NCI-H524 treated with DMSO at 0.1 percent for 48 hours (cell line): Measurements from ENCODE around the gene RTP5.
A peak's percentile ranks its signal among the peaks of the same experiment; 100 is the strongest.
"Not testable (repeated sequence)": the region's sequence is repeated elsewhere in the genome, so short reads cannot be mapped to it uniquely, and the experiment has no call there.

ENCODE experiments used
- DNase-seq: peaks from one replicate; lab custom pipeline; 2025; lab: John Stamatoyannopoulos, UW

RTP5 gene

GRCh38 chr2:241870611-241871537 lies 1.3 kb downstream of the RTP5 start:
- no peak for DNase-seq

GRCh38 chr2:241871538-241872312 lies 2.2 kb downstream of the RTP5 start:
- no peak for DNase-seq

GRCh38 chr2:241872313-241872642 lies 2.7 kb downstream of the RTP5 start:
- no peak for DNase-seq

- DNase-seq: no peak
Observed at GRCh38 chr2:241873081-241873802, 3.7 kb downstream of the RTP5 start.

GRCh38 chr2:241873803-241874110 lies 4.2 kb downstream of the RTP5 start:
- DNase-seq: no peak

- no peak for DNase-seq
Observed at GRCh38 chr2:241874277-241874925, 4.9 kb downstream of the RTP5 start.

- DNase-seq: not testable (repeated sequence)
Observed at GRCh38 chr2:241875754-241876527, 6.4 kb downstream of the RTP5 start.

- DNase-seq: no peak
Observed at GRCh38 chr2:241876528-241877196, 7.1 kb downstream of the RTP5 start.

GRCh38 chr2:241877197-241877685 lies 7.7 kb downstream of the RTP5 start:
- no peak for DNase-seq

GRCh38 chr2:241877989-241878970 lies 8.8 kb downstream of the RTP5 start:
- DNase-seq: no peak

GRCh38 chr2:241879326-241879725 lies 9.8 kb downstream of the RTP5 start:
- DNase-seq: no peak

GRCh38 chr2:241880311-241881073 lies 11.0 kb downstream of the RTP5 start:
- DNase-seq: no peak

GRCh38 chr2:241882091-241882625 lies 12.6 kb downstream of the RTP5 start:
- no peak for DNase-seq

- no peak for DNase-seq
Observed at GRCh38 chr2:241884951-241885290, 15.4 kb downstream of the RTP5 start.

- DNase-seq: peak; percentile 94
Observed at GRCh38 chr2:241885291-241885945, 15.9 kb downstream of the RTP5 start.

GRCh38 chr2:241885946-241886643 lies 16.6 kb downstream of the RTP5 start:
- DNase-seq: peak; percentile 54

- DNase-seq: no peak
Observed at GRCh38 chr2:241886840-241887447, 17.4 kb downstream of the RTP5 start.
